DMS53 treated with DMSO at 0.1 percent for 48 hours (cell line): Measurements from ENCODE around the gene PIN1.
"Not testable (repeated sequence)": the region's sequence is repeated elsewhere in the genome, so short reads cannot be mapped to it uniquely, and the experiment has no call there.

ENCODE experiments used
- DNase-seq: peaks from one replicate; lab custom pipeline; 2025; ENCODE audit not compliant: unreplicated experiment; lab: John Stamatoyannopoulos, UW

The PIN1 gene

GRCh38 chr19:9834726-9835506 is at the start of gene PIN1:
Gene PIN1, plus strand, starts transcription at chr19:9835318. Its CDS starts 27 bp downstream, at chr19:9835345.
- DNase-seq: peak; percentile 94

GRCh38 chr19:9785367-9786331 is 49.5 kb upstream of the PIN1 start:
- peak; percentile 88 for DNase-seq

GRCh38 chr19:9786342-9786741 is 48.8 kb upstream of the PIN1 start:
- no peak for DNase-seq

- no peak for DNase-seq
Measured at GRCh38 chr19:9786819-9787218, 48.3 kb upstream of the PIN1 start.

- not testable (repeated sequence) for DNase-seq
Measured at GRCh38 chr19:9788604-9789003, 46.5 kb upstream of the PIN1 start.

- DNase-seq: no peak
Measured at GRCh38 chr19:9789066-9789465, 46.1 kb upstream of the PIN1 start.

GRCh38 chr19:9789579-9789978 is 45.5 kb upstream of the PIN1 start:
- DNase-seq: not testable (repeated sequence)

GRCh38 chr19:9791073-9791367 is 44.1 kb upstream of the PIN1 start:
- not testable (repeated sequence) for DNase-seq

GRCh38 chr19:9791552-9792205 is 43.4 kb upstream of the PIN1 start:
- DNase-seq: peak; percentile 73

- peak; percentile 76 for DNase-seq
Measured at GRCh38 chr19:9792206-9793070, 42.7 kb upstream of the PIN1 start.

- DNase-seq: no peak
Measured at GRCh38 chr19:9793071-9793591, 42.0 kb upstream of the PIN1 start.

GRCh38 chr19:9796113-9796773 is 38.9 kb upstream of the PIN1 start:
- DNase-seq: peak; percentile 72

GRCh38 chr19:9797871-9798270 is 37.2 kb upstream of the PIN1 start:
- no peak for DNase-seq

- DNase-seq: no peak
Measured at GRCh38 chr19:9799162-9799561, 36.0 kb upstream of the PIN1 start.

GRCh38 chr19:9801976-9802375 is 33.1 kb upstream of the PIN1 start:
- no peak for DNase-seq

- no peak for DNase-seq
Measured at GRCh38 chr19:9806803-9807202, 28.3 kb upstream of the PIN1 start.

GRCh38 chr19:9808855-9809824 is 26.0 kb upstream of the PIN1 start:
- DNase-seq: no peak

GRCh38 chr19:9811139-9811538 is 24.0 kb upstream of the PIN1 start:
- DNase-seq: no peak
